Liver (tissue), 9 donors: ENCODE measurements around the gene PFKFB3. TPM values are rescaled to one million over a fixed set of nuclear protein-coding genes. Genes with fewer than 3 reads are reported as not detected.
"Not testable (repeated sequence)": the region's sequence is repeated elsewhere in the genome, so short reads cannot be mapped to it uniquely, and the experiment has no call there.

Source experiments
- DNase-seq: peaks from one replicate; pipeline ENCODE4 v3.0.0-alpha.2; 2017; ENCODE audit warnings: low spot score
- H3K27ac ChIP-seq, 2 donors: one replicate each; pipeline ENCODE4 v1.7.0; 2013; ENCODE audit warnings: inconsistent platforms in 2 of 2, low read length in 2 of 2, control low read depth in 1 of 2, low read depth in 1 of 2, mild to moderate bottlenecking in 1 of 2
- H3K27me3 ChIP-seq, 4 donors: one replicate each; pipeline versions ENCODE4 v1.6.1 to v1.7.0; 2013; ENCODE audit warnings: low read length in 3 of 4, inconsistent platforms in 1 of 4, mild to moderate bottlenecking in 1 of 4, moderate library complexity in 1 of 4; ENCODE audit not compliant: control insufficient read depth in 4 of 4, insufficient read depth in 4 of 4
- H3K36me3 ChIP-seq, 4 donors: one replicate each; pipeline versions ENCODE4 v1.6.1 to v1.7.0; 2013; ENCODE audit warnings: low read length in 3 of 4, mild to moderate bottlenecking in 3 of 4, low read depth in 1 of 4, moderate library complexity in 1 of 4; ENCODE audit not compliant: control insufficient read depth in 4 of 4, insufficient read depth in 3 of 4
- H3K4me1 ChIP-seq, 4 donors: one replicate each; pipeline versions ENCODE4 v1.6.1 to v1.7.0; 2013; ENCODE audit warnings: low read length in 3 of 4, mild to moderate bottlenecking in 3 of 4, moderate library complexity in 1 of 4; ENCODE audit not compliant: control insufficient read depth in 4 of 4, insufficient read depth in 4 of 4
- H3K4me3 ChIP-seq, 3 donors: one replicate each; pipeline versions ENCODE4 v1.6.1 to v1.7.0; 2013; ENCODE audit warnings: low read length in 3 of 3, control low read depth in 1 of 3, low read depth in 1 of 3, mild to moderate bottlenecking in 1 of 3
- H3K9ac ChIP-seq, 2 donors: one replicate each; pipeline ENCODE4 v1.7.0; 2013; ENCODE audit warnings: low read length in 2 of 2, mild to moderate bottlenecking in 2 of 2, moderate library complexity in 2 of 2, control low read depth in 1 of 2, low read depth in 1 of 2
- H3K9me3 ChIP-seq, 4 donors: one replicate each; pipeline versions ENCODE4 v1.6.1 to v1.7.0; 2013; ENCODE audit warnings: low read length in 3 of 4; ENCODE audit not compliant: control insufficient read depth in 4 of 4
- CTCF ChIP-seq: fragments of 150-350 bp; IDR thresholded peaks from 2 replicates; pipeline ENCODE4 v1.5.1; 2017; ENCODE audit warnings: improper control_type of control experiment, low read depth, low read length; ENCODE audit not compliant: missing input control
- EGR1 ChIP-seq, 2 donors: IDR thresholded peaks; 2 replicates each; pipeline ENCODE4 v1.6.1; 2016 to 2018; ENCODE audit warnings: antibody characterized with exemption in 2 of 2, low read depth in 2 of 2
- HNF4G ChIP-seq: IDR thresholded peaks from 2 replicates; pipeline ENCODE4 v1.6.1; 2016; ENCODE audit warnings: antibody characterized with exemption
- RXRA ChIP-seq, 2 donors: IDR thresholded peaks; 2 replicates each; pipeline ENCODE4 v1.6.1; 2017 to 2018; ENCODE audit warnings: antibody characterized with exemption in 2 of 2, mild to moderate bottlenecking in 1 of 2
- WGBS: extraction: QIAGEN DNeasy Blood & Tissue Kit; methylation state at CpG from one replicate; pipeline ENCODE4 v1.1.7; 2013; 5-methylcytosine and 5-hydroxymethylcytosine counted together
- polyA plus RNA-seq, 2 donors: library from polyadenylated mRNA; stranded (reverse) in 1 of 2; unstranded in 1 of 2; fragments of 200-250 nt in 1 of 2; fragments of >200 nt in 1 of 2; fragmentation: Nextera tagmentation in 1 of 2; extraction: Ambion mirVana in 1 of 2; gene quantifications; one replicate each; pipeline versions ENCODE4 v1.2.1 to v1.2.3, GENCODE V29; 2013 to 2015
- total RNA-seq, 2 donors: library from RNA; depleted of rRNA; stranded (reverse); fragments of >200 nt; gene quantifications; one replicate each; pipeline ENCODE4 v1.2.3, GENCODE V29; 2014
- donor health status: healthy.
- donor health status: healthy.
- donor health status: healthy.
- donor health status: healthy.
- donor health status: healthy.

The PFKFB3 gene
- total and polyA plus RNA-seq, 4 donors: 1.6 to 9.1 (median 5.8) TPM

DNA sequence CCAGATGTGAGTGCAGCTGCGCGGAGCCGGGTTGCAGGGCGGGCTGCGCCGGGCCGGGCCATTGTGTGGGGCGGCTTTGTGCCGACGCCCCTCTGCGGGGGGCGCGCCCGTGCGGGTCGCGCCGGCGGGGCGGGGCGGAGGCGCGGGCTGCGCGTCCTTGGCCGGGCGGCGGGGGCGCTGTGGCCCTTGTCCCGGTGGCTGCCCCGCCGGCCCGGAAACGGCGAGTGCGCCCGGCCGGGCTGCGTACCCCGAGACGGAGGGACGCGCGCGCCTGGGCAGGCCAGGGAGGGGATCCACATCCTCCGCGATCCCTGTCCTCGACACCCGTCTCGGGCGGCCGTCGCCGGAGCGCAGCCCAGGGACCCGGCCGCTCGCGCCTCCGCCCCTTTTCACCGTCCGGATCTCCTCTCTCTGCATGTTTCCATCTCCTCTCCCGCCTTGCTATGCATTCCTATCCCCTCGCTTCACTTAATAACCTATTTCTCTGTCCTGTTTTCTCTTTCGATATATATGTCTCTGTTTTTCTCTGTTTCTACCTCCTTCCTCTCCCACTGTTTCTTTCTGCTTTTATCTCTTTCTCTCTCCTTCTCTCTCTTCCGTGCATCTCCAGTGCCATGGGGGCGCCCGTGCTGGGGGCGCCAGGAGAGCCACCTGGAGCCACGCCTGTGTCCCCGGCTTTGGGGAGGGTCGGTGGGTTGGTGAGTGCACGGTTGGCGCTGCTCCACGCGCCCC is 765 bp downstream of the PFKFB3 start:
- no peaks in the 10 kb centered on the region for H3K9me3 ChIP-seq
- peak overlapping the region; percentile 80 to 89 (median 83) for H3K4me3 ChIP-seq
- H3K9ac ChIP-seq: peak overlapping the region; percentile 73 to 80
- TF ChIP-seq RXRA (IDR thresholded peaks at IDR 0.05) (no peak), CTCF (peak; percentile 48)
- under 1% methylated on average over 76 of the region's 76 CpGs for WGBS
- H3K4me1 ChIP-seq: peaks cover 23 to 57% (median 38%) of the 10 kb centered on the region in 4 donors
- H3K27ac ChIP-seq: peak overlapping the region; percentile 86 to 90
- H3K27me3 ChIP-seq: no peaks in the 10 kb centered on the region
- H3K36me3 ChIP-seq: no peaks in the 10 kb centered on the region
- peak; percentile 42 for DNase-seq

DNA sequence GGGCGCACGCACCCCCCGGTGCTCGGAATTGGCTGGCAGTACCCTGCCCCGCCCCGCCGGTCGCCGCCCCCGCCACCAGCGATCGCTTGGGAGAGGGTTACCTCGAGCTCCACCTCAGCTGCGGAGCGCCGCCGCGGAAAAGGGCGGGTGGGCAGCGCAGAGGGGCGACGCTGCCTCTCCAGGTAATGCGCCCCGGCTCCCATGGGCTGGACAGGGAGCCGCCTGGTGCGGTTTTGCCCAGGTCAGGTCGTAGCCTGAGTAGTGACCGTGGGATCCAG is 1.3 kb downstream of the PFKFB3 start:
- peak overlapping the region; percentile 9 to 73 for H3K9ac ChIP-seq
- peak overlapping the region; percentile 80 to 89 (median 80) for H3K4me3 ChIP-seq
- H3K4me1 ChIP-seq: peaks cover 23 to 53% (median 36%) of the 10 kb centered on the region in 4 donors
- TF ChIP-seq EGR1 (IDR thresholded peaks at IDR 0.05; ENCODE audit: low read depth in 2 of 2): peak in 1 of 2 donors; percentile 56
- no peak for TF ChIP-seq RXRA (IDR thresholded peaks at IDR 0.05)
- DNase-seq: no peak
- H3K36me3 ChIP-seq: no peaks in the 10 kb centered on the region
- H3K9me3 ChIP-seq: no peaks in the 10 kb centered on the region
- WGBS: 2% methylated on average over 28 of the region's 28 CpGs
- H3K27me3 ChIP-seq: no peaks in the 10 kb centered on the region
- H3K27ac ChIP-seq: peak overlapping the region; percentile 82 to 84

DNA sequence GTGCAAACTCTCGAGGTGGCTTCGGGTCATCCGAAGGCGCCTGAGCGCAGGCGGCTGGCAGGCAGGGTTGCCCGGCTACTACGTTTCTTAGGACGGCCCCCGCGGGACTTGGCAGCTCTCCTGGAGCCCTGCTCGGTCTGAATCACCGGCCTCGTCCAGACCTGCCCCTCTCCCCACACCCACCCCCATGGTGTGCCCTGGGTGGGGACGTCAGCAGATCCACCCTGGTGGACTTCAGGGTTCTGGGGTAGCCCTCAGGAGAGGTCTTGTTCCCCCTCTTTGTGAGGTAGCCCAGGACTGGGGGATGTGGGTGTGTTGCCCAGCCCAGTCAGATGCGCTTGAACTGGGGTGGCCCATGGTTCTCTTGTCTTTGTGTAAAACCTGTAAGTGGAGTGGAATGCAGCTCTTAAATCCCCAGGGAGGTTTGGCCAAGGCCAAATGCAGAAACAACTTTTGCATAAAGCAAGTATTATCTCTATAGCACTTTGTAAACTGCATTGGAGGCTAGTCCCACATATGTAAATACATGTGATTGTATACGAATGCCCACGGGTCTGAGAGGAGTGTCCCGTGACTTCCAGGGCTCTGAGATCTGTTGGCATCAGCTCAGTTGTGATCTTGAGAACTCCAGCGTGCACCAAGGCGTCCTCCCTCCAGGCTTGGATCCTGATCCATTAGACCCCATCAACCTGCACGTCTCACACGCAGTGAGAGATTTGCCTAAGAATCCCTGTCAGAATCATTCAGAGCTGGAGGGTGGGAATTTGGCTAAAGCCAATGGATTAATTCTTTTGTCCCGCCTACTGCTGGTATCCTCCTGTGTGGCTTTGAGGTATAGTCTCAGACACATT is 1.8 kb downstream of the PFKFB3 start:
- Histone ChIP-seq H3K9me3 (no peaks in the 10 kb centered on the region), H3K27ac (peak overlapping the region; percentile 82 to 84), H3K27me3 (no peaks in the 10 kb centered on the region), H3K36me3 (no peaks in the 10 kb centered on the region), H3K9ac (peak overlapping the region in 1 of 2 donors; percentile 44), H3K4me1 (peaks cover 23 to 48% (median 33%) of the 10 kb centered on the region in 4 donors), H3K4me3 (peak overlapping the region; percentile 80 to 89 (median 80))
- TF ChIP-seq HNF4G (no peak), RXRA (IDR thresholded peaks at IDR 0.05) (peak in 1 of 2 donors; percentile 25)
- 34% methylated on average over 24 of the region's 24 CpGs for WGBS
- no peak for DNase-seq

GRCh38 chr10:6206486-6206885 is 3.8 kb downstream of the PFKFB3 start:
- peaks cover 12 to 36% (median 23%) of the 10 kb centered on the region in 4 donors for H3K4me1 ChIP-seq
- DNase-seq, H3K9me3 ChIP-seq: not testable (repeated sequence)

More at GRCh38 chr10:6206486-6206885, 3.8 kb downstream of the PFKFB3 start:
- not testable (repeated sequence) for H3K9ac ChIP-seq, H3K27me3 ChIP-seq, H3K36me3 ChIP-seq, H3K4me3 ChIP-seq, H3K27ac ChIP-seq
- 91% methylated on average over 17 of the region's 29 CpGs for WGBS
